HL-60 (cell line): Measurements from ENCODE around the gene WWOX.

Experiments used
- DNase-seq, 2 experiments: peaks; one replicate each; pipeline ENCODE4 v3.0.0-alpha.2; 2010 to 2020; ENCODE audit warnings: low read depth in 1 of 2, low spot score in 1 of 2
- H3K27ac ChIP-seq: fragments of 250-450 bp; sonication (Bioruptor Pico); replicated peaks from 2 replicates; pipeline ENCODE4 v1.5.1; 2020; ENCODE audit warnings: mild to moderate bottlenecking, moderate library complexity
- H3K27me3 ChIP-seq: fragments of 250-450 bp; sonication (Bioruptor Pico); 2 replicates; pipeline ENCODE4 v1.5.1; 2021; ENCODE audit warnings: mild to moderate bottlenecking, moderate library complexity; ENCODE audit not compliant: insufficient read depth, poor library complexity, severe bottlenecking
- H3K4me3 ChIP-seq: replicated peaks from 2 replicates; pipeline ENCODE4 v1.5.1; 2011; ENCODE audit warnings: mild to moderate bottlenecking, control low read depth, low read length; ENCODE audit not compliant: insufficient read depth
- GABPA ChIP-seq: IDR thresholded peaks from 2 replicates; pipeline ENCODE4 v1.6.1; 2012; ENCODE audit warnings: low read depth
- POLR2AphosphoS5 ChIP-seq: IDR thresholded peaks from 2 replicates; pipeline ENCODE4 v1.6.1; 2012; ENCODE audit warnings: low read depth
- SPI1 ChIP-seq: IDR thresholded peaks from 2 replicates; pipeline ENCODE4 v1.6.1; 2012; ENCODE audit warnings: low read depth, mild to moderate bottlenecking, borderline replicate concordance
- TF ChIP-seq, protein P1 (sequence below): IDR thresholded peaks from one replicate; pipeline ENCODE4 v1.5.1; 2011; ENCODE audit warnings: low read length, control low read depth, inconsistent platforms; ENCODE audit not compliant: insufficient read depth
- TF ChIP-seq, protein P2 (sequence below): IDR thresholded peaks from 2 replicates; pipeline ENCODE4 v1.6.1; 2012; ENCODE audit warnings: low read depth; ENCODE audit not compliant: insufficient replicate concordance

Gene WWOX

DNA sequence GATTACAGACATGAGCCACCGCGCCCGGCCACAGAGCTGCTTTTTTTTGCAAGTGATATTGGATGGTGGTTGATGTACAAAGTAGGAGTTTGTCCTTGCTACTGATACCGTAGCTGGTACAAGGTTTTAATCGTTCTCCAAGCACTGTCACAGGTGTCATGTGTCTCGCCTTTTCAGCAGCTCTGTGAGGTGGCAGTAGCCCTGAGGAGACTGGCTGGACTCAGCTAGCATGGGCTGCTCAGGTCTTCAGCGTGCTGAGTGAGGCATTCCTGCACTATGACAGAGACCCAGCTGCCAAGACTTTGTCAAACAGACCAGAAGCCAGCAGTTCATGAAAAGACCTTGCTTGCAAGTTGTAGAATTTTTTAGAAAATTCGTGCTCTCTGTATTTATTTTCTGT is 7.2 kb downstream of the WWOX start:
- Histone ChIP-seq H3K4me3 (no peak overlapping the region), H3K27ac (no peak overlapping the region), H3K27me3 (no peaks in the 10 kb centered on the region)
- no peak for DNase-seq
- TF ChIP-seq, protein P1, sequence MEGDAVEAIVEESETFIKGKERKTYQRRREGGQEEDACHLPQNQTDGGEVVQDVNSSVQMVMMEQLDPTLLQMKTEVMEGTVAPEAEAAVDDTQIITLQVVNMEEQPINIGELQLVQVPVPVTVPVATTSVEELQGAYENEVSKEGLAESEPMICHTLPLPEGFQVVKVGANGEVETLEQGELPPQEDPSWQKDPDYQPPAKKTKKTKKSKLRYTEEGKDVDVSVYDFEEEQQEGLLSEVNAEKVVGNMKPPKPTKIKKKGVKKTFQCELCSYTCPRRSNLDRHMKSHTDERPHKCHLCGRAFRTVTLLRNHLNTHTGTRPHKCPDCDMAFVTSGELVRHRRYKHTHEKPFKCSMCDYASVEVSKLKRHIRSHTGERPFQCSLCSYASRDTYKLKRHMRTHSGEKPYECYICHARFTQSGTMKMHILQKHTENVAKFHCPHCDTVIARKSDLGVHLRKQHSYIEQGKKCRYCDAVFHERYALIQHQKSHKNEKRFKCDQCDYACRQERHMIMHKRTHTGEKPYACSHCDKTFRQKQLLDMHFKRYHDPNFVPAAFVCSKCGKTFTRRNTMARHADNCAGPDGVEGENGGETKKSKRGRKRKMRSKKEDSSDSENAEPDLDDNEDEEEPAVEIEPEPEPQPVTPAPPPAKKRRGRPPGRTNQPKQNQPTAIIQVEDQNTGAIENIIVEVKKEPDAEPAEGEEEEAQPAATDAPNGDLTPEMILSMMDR = no peak
- TF ChIP-seq SPI1 (no peak), GABPA (no peak), POLR2AphosphoS5 (no peak)
- TF ChIP-seq, protein P2, sequence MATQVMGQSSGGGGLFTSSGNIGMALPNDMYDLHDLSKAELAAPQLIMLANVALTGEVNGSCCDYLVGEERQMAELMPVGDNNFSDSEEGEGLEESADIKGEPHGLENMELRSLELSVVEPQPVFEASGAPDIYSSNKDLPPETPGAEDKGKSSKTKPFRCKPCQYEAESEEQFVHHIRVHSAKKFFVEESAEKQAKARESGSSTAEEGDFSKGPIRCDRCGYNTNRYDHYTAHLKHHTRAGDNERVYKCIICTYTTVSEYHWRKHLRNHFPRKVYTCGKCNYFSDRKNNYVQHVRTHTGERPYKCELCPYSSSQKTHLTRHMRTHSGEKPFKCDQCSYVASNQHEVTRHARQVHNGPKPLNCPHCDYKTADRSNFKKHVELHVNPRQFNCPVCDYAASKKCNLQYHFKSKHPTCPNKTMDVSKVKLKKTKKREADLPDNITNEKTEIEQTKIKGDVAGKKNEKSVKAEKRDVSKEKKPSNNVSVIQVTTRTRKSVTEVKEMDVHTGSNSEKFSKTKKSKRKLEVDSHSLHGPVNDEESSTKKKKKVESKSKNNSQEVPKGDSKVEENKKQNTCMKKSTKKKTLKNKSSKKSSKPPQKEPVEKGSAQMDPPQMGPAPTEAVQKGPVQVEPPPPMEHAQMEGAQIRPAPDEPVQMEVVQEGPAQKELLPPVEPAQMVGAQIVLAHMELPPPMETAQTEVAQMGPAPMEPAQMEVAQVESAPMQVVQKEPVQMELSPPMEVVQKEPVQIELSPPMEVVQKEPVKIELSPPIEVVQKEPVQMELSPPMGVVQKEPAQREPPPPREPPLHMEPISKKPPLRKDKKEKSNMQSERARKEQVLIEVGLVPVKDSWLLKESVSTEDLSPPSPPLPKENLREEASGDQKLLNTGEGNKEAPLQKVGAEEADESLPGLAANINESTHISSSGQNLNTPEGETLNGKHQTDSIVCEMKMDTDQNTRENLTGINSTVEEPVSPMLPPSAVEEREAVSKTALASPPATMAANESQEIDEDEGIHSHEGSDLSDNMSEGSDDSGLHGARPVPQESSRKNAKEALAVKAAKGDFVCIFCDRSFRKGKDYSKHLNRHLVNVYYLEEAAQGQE = no peak

DNA sequence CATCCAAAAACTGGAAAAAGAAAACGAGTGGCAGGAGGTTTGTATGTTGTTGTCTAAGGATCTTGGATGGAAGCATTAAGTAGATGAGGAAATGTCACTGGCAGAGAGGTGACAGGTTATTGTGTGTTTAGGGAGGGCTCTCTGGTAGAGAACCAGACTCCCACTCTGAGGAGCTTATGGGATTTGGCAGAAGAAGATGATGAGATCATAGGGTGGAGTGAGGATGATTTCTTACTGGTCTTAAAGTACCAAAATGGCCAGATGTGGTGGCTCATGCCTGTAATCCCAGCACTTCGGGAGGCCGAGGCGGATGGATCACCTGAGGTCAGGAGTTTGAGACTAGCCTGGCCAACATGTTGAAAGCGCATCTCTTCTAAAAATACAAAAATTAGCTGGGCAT is 9.0 kb downstream of the WWOX start:
- Histone ChIP-seq H3K27ac (no peak overlapping the region), H3K4me3 (no peak overlapping the region), H3K27me3 (no peaks in the 10 kb centered on the region)
- no peak for DNase-seq
- TF ChIP-seq GABPA (no peak), SPI1 (no peak)
- TF ChIP-seq, protein P1 = no peak

DNA sequence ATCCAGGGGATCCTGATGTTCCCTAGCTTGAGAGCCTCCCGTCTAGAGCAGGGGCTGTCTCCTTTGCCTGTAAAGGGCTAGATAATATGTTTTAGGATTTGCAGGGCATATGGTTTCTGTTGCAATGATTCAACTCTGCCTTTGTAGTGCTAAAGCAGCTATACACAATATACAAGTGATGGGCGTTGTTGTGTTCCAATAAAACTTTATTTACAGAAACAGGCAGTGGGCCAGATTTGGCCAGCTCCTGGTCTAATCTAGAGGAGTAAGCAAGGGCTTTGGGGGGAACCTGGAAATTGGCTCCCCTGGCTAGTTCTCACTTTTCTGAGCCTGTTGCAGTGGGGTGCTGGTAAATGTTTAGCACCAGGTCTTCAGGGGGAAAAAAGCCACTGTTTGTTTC is 13.8 kb downstream of the WWOX start:
- Histone ChIP-seq H3K27ac (no peak overlapping the region), H3K27me3 (no peaks in the 10 kb centered on the region), H3K4me3 (no peak overlapping the region)
- TF ChIP-seq POLR2AphosphoS5 = no peak
- TF ChIP-seq, protein P2 = no peak
- no peak for TF ChIP-seq SPI1
- TF ChIP-seq, protein P1 = no peak
- no peak for TF ChIP-seq GABPA
- no peak for DNase-seq

DNA sequence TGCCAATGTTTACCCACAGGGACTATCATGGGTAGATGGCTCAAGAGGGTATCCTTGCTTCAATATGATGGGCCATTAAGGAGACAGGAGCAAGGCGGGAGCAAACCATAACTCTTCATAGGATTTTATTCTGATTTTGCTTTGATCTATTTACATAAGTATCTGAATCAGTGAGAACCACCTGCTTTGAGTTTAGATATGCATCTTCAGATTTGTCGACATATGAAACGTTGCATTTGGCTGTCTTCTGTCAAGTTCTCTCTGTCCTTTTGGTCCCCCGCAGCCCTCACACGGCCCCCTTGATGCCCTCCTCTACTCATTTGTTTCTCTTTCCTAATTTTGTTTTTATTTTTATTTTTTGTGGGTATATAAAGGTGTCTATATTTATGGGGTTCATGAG is 16.2 kb downstream of the WWOX start:
- H3K27ac ChIP-seq = no peak overlapping the region
- no peak overlapping the region for H3K4me3 ChIP-seq
- TF ChIP-seq GABPA = no peak
- TF ChIP-seq, protein P1 = no peak
- no peak for TF ChIP-seq SPI1
- TF ChIP-seq, protein P2 = no peak
- no peak for TF ChIP-seq POLR2AphosphoS5
- no peaks in the 10 kb centered on the region for H3K27me3 ChIP-seq
- DNase-seq = no peak
